Activated CD8-positive, alpha-beta T cell treated with anti-CD3 and anti-CD28 coated beads for 36 hours (primary cell): ENCODE measurements around the gene DCST1. TPM values are rescaled to one million over a fixed set of nuclear protein-coding genes. Genes with fewer than 3 reads are reported as not detected.

Experiments used
- ATAC-seq: fragments of 200-7000 bp; cut with Tn5 transposase; one replicate; pipeline ENCODE4 v1.10.0; 2021; ENCODE audit warnings: mild to moderate bottlenecking, moderate library complexity
- CTCF ChIA-PET: fragments of 350-600 bp; sonication (Branson Sonifier 250); formaldehyde crosslinking; loops from one replicate; lab custom pipeline; 2021; ENCODE audit warnings: antibody characterized with exemption; lab: Charles Lee
- POLR2A ChIA-PET: fragments of 350-600 bp; sonication (Branson Sonifier 250); formaldehyde crosslinking; loops from one replicate; lab custom pipeline; 2021; ENCODE audit warnings: antibody characterized with exemption; lab: Charles Lee
- DNase-seq: peaks from one replicate; pipeline ENCODE4 v3.0.0-alpha.2; 2020
- H3K27ac Mint-ChIP-seq: one replicate; pipeline ENCODE4 v1.8.0; 2021; ENCODE audit warnings: mild to moderate bottlenecking, mixed read lengths
- H3K27me3 Mint-ChIP-seq: one replicate; pipeline ENCODE4 v1.8.0; 2021; ENCODE audit warnings: mixed read lengths
- H3K36me3 Mint-ChIP-seq: one replicate; pipeline ENCODE4 v1.8.0; 2021; ENCODE audit warnings: low read depth, mixed read lengths
- H3K4me1 Mint-ChIP-seq: one replicate; pipeline ENCODE4 v1.8.0; 2021; ENCODE audit warnings: low read depth, mixed read lengths
- H3K4me3 Mint-ChIP-seq: one replicate; pipeline ENCODE4 v1.8.0; 2021; ENCODE audit warnings: mild to moderate bottlenecking, moderate library complexity, mixed read lengths
- H3K9me3 Mint-ChIP-seq: one replicate; pipeline ENCODE4 v1.8.0; 2021; ENCODE audit warnings: mixed read lengths
- intact Hi-C: fragments of 100-400 bp; cut with micrococcal nuclease; formaldehyde crosslinking; loops from one replicate; pipeline ENCODE4 v1.10.0; 2022
- total RNA-seq, 2 experiments: library from RNA; stranded (reverse); gene quantifications; one replicate each; pipeline ENCODE4 v1.2.3, GENCODE V29; 2021
- TF ChIP-seq, protein P1 (sequence below): fragments of 200-600 bp; IDR thresholded peaks from one replicate; pipeline ENCODE4 v1.8.0; 2022; ENCODE audit warnings: antibody characterized with exemption, mild to moderate bottlenecking

Gene DCST1
- total RNA-seq, 2 experiments from 2014 or later: not detected

DNA sequence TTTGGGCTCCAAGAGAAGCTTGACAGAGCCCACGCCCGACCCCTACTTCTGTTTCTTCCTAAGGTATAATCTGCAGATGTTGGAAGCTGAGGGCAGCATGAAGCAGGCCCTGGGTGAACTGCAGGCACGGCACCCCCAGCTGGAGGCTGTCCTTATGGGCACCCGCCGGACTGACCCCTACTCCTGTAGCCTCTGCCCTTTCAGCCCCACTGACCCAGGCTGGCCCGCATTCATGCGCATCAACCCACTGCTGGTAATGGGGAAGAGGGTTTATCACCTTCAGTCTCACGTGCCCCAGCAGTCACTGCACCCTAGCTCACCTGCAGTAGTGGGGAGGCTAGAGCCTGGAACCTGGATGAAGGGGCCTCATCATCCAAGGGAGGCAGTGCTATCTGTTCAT is 43.3 kb upstream of the DCST1 start:
- ChIA-PET POLR2A (interaction anchor here (1.0 kb wide), 1 partner anchor 9 kb away, joined by 4 read pairs; no protein-coding TSS in a partner anchor), CTCF (interaction anchor here (0.8 to 2.1 kb wide), 3 partner anchors 9 to 95 kb away, joined by 3 to 6 read pairs (median 4); no protein-coding TSS in a partner anchor)
- Mint-ChIP-seq H3K9me3 (no peaks in the 10 kb centered on the region), H3K4me3 (no peak overlapping the region), H3K27ac (no peak overlapping the region), H3K4me1 (peaks cover 21% of the 10 kb centered on the region), H3K27me3 (no peaks in the 10 kb centered on the region), H3K36me3 (peaks cover 24% of the 10 kb centered on the region)
- intact Hi-C loops: no loop called here
- DNase-seq: no peak
- TF ChIP-seq, protein P1, sequence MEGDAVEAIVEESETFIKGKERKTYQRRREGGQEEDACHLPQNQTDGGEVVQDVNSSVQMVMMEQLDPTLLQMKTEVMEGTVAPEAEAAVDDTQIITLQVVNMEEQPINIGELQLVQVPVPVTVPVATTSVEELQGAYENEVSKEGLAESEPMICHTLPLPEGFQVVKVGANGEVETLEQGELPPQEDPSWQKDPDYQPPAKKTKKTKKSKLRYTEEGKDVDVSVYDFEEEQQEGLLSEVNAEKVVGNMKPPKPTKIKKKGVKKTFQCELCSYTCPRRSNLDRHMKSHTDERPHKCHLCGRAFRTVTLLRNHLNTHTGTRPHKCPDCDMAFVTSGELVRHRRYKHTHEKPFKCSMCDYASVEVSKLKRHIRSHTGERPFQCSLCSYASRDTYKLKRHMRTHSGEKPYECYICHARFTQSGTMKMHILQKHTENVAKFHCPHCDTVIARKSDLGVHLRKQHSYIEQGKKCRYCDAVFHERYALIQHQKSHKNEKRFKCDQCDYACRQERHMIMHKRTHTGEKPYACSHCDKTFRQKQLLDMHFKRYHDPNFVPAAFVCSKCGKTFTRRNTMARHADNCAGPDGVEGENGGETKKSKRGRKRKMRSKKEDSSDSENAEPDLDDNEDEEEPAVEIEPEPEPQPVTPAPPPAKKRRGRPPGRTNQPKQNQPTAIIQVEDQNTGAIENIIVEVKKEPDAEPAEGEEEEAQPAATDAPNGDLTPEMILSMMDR: no peak
- no peak for ATAC-seq

DNA sequence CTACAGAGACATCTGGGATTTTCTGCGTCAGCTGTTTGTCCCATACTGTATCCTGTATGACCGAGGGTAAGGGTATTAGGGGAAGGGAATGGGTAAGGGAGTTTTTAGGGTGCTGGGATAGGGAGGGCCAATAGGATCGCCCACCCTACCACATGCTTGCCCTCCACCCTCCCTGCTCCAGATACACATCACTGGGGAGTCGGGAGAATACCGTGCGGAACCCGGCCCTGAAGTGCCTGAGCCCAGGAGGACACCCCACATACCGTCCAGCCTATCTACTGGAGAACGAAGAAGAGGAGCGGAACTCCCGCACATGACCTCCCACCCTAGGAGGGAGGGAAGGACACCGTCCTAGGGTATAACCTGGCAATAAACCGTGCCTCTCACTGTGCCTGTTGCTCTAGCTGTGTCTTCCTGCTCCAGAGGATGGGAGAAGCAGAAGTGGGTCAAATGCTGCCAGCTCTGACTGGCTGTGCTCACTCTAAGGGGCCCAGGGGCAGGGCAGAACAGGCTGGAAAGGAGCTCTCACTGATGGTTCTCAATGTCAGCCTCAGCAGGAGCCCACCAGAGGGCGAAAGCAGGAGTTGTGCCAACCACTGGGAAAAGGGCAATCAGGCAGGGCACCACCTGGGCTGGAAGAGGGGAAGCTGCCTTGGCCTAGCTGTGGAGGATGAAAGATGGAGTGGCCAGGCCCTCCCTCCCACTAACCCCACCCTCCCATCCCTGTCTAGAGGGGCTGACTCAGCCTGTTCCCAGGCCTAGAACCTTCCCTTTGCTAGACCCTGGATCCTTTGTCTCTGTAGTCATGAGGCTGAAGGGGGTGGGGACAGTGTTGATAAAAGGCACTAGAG is 40.7 kb upstream of the DCST1 start:
- Mint-ChIP-seq H3K27me3 (no peaks in the 10 kb centered on the region), H3K9me3 (no peaks in the 10 kb centered on the region), H3K4me3 (no peak overlapping the region), H3K4me1 (peaks cover 29% of the 10 kb centered on the region), H3K27ac (no peak overlapping the region), H3K36me3 (peaks cover 17% of the 10 kb centered on the region)
- ATAC-seq: no peak
- DNase-seq: no peak
- ChIA-PET POLR2A (interaction anchor here (0.7 to 8.6 kb wide), 2 partner anchors 9 to 18 kb away, joined by 3 to 85 read pairs; partner anchors contain the start of genes CKS1B and FLAD1), CTCF (interaction anchor here (0.8 to 3.1 kb wide), 7 partner anchors 9 to 92 kb away, joined by 3 to 25 read pairs (median 8); partner anchors contain the start of genes ADAM15, FLAD1 and PBXIP1)
- TF ChIP-seq, protein P1: no peak
- intact Hi-C loops: no loop called here

DNA sequence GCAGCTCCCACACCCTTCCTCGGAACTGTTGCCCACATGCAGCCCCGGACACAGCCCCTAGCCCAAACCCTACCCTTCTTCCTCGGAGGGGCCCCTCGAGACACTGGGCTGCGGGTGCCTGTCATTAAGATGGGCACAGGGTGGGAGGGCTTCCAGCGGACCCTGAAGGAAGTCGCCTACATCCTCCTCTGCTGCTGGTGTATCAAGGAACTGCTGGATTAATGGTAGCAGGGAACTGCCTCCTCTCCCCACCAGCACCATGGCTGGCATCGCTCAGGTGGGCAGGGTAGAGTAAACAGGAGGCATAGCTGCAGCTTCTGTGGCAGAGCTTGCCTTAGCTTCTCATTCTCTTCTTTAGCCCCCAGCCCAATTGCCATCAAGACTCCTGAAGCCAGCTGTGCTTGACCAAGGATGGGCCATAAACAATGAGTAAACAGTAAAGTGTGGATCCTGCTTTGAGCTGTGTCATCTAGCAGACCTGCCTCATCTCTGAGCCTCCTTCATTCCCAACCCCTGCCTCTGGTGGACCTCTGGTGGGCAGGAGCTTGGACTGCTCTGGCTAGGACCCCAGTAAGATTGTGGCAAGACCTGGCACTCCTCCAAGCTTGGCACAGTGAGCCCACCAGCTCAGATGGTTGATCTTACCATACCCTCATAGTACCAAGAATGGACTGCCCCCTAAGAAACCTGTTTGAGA is 39.9 kb upstream of the DCST1 start, which contains the start of gene LENEP:
TSS of gene LENEP (plus strand) at position 15 of the 697 bp plus-strand sequence. CDS start at position 37, 22 bp downstream.
- Mint-ChIP-seq H3K4me3 (no peak within 1 kb of the TSS), H3K27ac (no peak within 1 kb of the TSS), H3K9me3 (no peaks in the 10 kb centered on the region), H3K36me3 (peaks cover 10% of the 10 kb centered on the region), H3K27me3 (no peaks in the 10 kb centered on the region), H3K4me1 (peaks cover 29% of the 10 kb centered on the region)
- ATAC-seq (no peak), DNase-seq (no peak)
- intact Hi-C loops: no loop called here
- POLR2A ChIA-PET: interaction anchor here (0.7 to 8.6 kb wide), 6 partner anchors 10 to 42 kb away, joined by 3 to 85 read pairs (median 3); partner anchors contain the start of genes CKS1B and FLAD1
- TF ChIP-seq, protein P1: no peak
- CTCF ChIA-PET: interaction anchor here (0.7 to 3.1 kb wide), 9 partner anchors 10 to 91 kb away, joined by 3 to 25 read pairs (median 7); partner anchors contain the start of genes ADAM15, FLAD1 and PBXIP1

DNA sequence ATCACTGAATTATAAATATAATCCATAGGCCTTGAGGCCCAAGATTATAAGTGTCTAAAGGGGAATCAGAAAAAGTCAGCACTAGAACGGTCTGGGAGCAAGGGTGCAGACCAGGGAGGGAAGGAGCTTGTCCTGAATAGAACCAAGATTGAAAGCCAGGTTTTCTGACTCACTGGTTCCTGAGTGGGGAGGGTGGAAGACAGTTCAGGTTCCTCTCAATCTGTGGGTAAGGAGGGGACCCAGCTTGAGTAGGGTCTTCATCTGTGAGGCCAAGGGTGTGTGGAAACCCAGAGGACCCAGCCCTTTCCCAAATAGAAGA is 39.4 kb upstream of the DCST1 start:
- Mint-ChIP-seq H3K4me3 (no peak overlapping the region), H3K9me3 (no peaks in the 10 kb centered on the region), H3K27ac (no peak overlapping the region), H3K36me3 (peaks cover 5% of the 10 kb centered on the region), H3K27me3 (no peaks in the 10 kb centered on the region), H3K4me1 (peaks cover 29% of the 10 kb centered on the region)
- ChIA-PET CTCF (interaction anchor here (0.7 to 3.1 kb wide), 9 partner anchors 11 to 91 kb away, joined by 3 to 25 read pairs (median 7); partner anchors contain the start of genes ADAM15, FLAD1 and PBXIP1), POLR2A (interaction anchor here (0.7 to 8.6 kb wide), 6 partner anchors 10 to 43 kb away, joined by 3 to 85 read pairs (median 3); partner anchors contain the start of gene FLAD1)
- intact Hi-C loops: no loop called here
- TF ChIP-seq, protein P1: no peak
- ATAC-seq (no peak), DNase-seq (no peak)
